GM20000 (cell line): ENCODE data around the gene SULT4A1.

Source experiments
- DNase-seq: peaks from one replicate; pipeline ENCODE4 v3.0.0; 2012; ENCODE audit warnings: low spot score
- TF ChIP-seq, protein P1 (sequence below): IDR thresholded peaks from 2 replicates; pipeline ENCODE4 v1.5.1; 2012; ENCODE audit warnings: mild to moderate bottlenecking, control low read depth; ENCODE audit errors: extremely low read depth, missing control alignments

Gene SULT4A1

GRCh38 chr22:43847376-43848289 is 14.7 kb downstream of the SULT4A1 start:
- TF ChIP-seq, protein P1, sequence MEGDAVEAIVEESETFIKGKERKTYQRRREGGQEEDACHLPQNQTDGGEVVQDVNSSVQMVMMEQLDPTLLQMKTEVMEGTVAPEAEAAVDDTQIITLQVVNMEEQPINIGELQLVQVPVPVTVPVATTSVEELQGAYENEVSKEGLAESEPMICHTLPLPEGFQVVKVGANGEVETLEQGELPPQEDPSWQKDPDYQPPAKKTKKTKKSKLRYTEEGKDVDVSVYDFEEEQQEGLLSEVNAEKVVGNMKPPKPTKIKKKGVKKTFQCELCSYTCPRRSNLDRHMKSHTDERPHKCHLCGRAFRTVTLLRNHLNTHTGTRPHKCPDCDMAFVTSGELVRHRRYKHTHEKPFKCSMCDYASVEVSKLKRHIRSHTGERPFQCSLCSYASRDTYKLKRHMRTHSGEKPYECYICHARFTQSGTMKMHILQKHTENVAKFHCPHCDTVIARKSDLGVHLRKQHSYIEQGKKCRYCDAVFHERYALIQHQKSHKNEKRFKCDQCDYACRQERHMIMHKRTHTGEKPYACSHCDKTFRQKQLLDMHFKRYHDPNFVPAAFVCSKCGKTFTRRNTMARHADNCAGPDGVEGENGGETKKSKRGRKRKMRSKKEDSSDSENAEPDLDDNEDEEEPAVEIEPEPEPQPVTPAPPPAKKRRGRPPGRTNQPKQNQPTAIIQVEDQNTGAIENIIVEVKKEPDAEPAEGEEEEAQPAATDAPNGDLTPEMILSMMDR = no peak
- DNase-seq = no peak

DNA sequence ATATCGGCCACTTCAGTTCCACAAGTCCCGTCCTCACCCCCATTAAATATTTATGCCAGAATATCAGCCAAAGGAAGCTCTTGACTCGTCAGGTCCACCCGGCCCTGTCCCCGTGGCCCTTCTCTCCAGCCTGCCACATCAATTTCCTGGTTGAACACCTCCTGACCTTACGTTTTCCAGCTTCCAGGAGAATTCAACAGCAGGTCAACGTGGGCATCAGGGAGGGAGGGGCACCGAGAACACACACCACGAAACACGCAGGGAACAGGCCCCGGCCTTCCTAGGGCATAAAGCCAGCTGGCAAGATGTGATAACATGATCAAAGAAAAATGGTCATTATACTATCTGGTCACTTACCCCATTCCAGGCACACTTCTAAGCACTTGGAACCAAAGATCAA is 15.3 kb downstream of the SULT4A1 start:
- TF ChIP-seq, protein P1 = no peak
- no peak for DNase-seq

- DNase-seq = no peak
- TF ChIP-seq, protein P1 = no peak
Observed at GRCh38 chr22:43845981-43846380, 16.3 kb downstream of the SULT4A1 start.

- TF ChIP-seq, protein P1 = no peak
- no peak for DNase-seq
Observed at GRCh38 chr22:43844560-43845545, 17.5 kb downstream of the SULT4A1 start.

DNA sequence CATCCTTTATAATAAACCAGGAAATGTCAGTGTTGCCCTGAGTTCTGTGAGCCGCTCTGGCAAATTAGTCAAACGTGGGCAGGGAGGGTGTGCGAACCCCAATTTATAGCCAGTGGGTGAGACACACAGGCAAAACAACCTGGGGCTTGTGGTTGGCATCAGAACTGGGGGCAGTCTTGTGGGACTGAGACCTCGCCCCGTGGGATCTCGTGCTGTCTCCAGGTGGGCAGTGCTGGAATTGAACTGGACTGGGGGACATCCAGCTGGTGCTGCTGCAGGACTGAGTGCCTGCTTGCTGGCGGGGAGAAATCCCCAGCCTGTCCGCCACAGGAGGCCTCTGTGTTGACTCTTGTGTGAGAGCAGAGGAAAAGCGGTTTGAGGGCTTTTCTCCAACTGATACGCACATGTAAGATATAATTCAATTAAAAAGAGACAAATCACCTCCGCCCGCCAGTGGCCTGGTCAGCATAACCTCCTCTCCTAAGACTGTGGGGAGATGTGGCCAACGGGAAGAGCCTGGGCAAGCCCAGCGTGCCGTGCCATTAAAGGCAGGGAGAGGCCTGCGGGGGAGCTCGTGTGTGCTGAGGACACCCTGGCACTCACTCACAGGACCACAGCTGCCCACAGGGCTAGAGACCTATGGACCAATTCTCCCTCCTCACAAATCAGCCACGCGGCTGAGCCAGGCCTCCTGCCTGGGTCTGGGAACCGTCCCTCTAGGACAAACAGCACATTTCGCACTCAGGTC is 18.4 kb downstream of the SULT4A1 start:
- DNase-seq = no peak
- TF ChIP-seq, protein P1 = no peak

DNA sequence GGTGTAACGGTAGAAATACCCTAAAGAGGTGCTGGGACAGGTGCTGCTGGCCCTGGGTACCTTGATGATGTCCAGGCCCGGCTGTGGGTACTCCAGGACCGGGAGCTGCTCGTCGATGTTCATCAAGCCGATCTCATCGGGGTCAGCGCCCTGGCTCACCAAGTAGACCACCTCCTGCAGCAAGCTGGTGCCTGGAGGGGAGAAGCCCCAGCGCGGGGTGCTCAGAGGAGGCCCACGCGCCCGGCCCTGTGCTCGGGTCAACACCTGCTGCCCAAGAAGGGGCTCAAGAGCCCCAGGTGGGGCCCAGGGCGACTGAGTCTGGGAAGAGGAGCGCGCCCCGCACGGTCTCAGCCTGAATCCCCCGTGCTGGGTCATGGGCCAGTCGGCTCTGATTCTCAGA is 20.6 kb downstream of the SULT4A1 start:
- no peak for DNase-seq
- TF ChIP-seq, protein P1 = no peak
